Epithelial cell of proximal tubule (primary cell): Measurements from ENCODE around the gene AGBL1. TPM values are rescaled to one million over a fixed set of nuclear protein-coding genes. Genes with fewer than 3 reads are reported as not detected.

Experiments
- DNase-seq: peaks from one replicate; pipeline ENCODE4 v3.0.0-alpha.2; 2011; ENCODE audit warnings: low read depth
- H3K4me3 ChIP-seq: 2 replicates; pipeline ENCODE4 v1.5.1; 2011; ENCODE audit warnings: low read depth, mild to moderate bottlenecking, low read length
- total RNA-seq: library from RNA; depleted of rRNA; stranded (reverse); fragments of >200 nt; gene quantifications from 2 replicates; pipeline ENCODE4 v1.2.3, GENCODE V29; 2015
- TF ChIP-seq, protein P1 (sequence below): conservative IDR thresholded peaks from 2 replicates; pipeline ENCODE4 v1.5.1; 2012; ENCODE audit warnings: low read depth, mild to moderate bottlenecking, low read length

Gene AGBL1
- total RNA-seq, 1 donor from 2014 or later, result not detected

DNA sequence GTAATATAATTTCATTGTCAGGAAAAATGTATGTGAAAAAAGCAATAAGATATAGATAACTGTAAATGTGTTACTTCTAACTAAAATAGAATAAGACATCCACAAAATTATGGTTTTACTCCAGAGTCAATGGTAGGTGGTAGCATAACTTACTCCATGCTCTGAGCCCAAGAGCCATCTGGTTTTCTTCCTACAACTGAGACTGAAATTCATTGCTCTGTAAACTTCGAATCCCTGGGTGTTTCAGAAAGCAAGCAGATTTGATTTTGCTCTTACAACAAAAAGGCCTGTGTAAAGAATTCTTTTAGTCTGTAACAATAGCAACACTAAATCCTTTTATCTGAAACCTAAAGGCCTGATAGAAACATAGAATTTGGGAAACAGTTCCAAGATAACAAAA lies 805.9 kb downstream of the AGBL1 start:
- no peak overlapping the region for H3K4me3 ChIP-seq
- no peak for DNase-seq
- TF ChIP-seq, protein P1, sequence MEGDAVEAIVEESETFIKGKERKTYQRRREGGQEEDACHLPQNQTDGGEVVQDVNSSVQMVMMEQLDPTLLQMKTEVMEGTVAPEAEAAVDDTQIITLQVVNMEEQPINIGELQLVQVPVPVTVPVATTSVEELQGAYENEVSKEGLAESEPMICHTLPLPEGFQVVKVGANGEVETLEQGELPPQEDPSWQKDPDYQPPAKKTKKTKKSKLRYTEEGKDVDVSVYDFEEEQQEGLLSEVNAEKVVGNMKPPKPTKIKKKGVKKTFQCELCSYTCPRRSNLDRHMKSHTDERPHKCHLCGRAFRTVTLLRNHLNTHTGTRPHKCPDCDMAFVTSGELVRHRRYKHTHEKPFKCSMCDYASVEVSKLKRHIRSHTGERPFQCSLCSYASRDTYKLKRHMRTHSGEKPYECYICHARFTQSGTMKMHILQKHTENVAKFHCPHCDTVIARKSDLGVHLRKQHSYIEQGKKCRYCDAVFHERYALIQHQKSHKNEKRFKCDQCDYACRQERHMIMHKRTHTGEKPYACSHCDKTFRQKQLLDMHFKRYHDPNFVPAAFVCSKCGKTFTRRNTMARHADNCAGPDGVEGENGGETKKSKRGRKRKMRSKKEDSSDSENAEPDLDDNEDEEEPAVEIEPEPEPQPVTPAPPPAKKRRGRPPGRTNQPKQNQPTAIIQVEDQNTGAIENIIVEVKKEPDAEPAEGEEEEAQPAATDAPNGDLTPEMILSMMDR, result no peak

DNA sequence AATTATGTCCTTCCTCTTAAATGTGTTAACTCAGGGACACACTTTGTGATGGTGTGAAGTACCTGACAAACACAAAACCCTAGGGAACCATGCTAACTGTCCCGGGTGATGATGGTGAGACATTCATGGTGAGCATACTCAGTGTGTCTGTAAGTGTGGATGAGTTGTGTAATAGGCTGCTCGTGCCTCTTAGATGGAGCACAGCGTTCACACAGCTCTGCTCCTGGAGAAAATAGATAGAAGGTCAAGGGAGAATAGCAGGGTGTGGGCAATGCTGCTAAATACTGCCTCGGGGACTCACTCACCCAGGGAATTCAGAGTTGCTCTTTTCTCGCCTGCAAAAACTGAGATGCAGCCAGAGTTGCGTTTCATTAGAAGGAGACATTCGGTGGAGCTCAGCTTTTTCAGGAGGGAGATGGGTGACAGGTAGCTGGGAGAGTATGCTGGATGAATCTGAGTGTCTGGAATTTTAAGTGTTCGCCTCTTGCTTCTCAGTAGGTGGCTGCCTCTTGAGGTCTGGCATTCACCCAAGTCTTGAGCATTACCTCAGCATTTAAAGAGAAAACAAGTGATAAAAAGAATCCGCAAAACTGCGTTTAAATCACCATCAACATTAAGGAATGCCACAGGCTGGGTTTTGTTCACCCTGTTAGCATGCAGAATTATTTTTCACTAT lies 813.2 kb downstream of the AGBL1 start:
- TF ChIP-seq, protein P1, result no peak
- H3K4me3 ChIP-seq, result no peak overlapping the region
- DNase-seq, result no peak

DNA sequence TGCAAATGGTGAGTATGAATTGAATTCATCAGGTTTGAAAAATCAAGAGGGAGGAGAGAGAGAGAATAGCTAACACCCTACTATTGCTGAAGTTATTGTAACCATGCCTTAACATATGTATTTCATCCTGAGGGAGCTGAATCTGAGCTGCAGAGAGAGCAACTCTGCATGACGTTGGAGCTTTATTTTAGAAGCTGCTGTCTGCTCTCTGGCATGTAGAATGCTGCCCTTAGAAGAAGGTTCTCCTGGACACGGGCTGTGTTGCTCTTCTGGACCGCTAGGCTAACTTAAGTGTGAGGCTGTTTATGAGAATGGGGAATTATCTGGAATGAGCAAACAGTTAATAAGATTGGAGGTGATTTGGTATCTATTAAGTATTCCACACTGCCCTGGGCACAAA lies 814.6 kb downstream of the AGBL1 start:
- H3K4me3 ChIP-seq, result no peak overlapping the region
- DNase-seq, result no peak
- TF ChIP-seq, protein P1, result no peak

DNA sequence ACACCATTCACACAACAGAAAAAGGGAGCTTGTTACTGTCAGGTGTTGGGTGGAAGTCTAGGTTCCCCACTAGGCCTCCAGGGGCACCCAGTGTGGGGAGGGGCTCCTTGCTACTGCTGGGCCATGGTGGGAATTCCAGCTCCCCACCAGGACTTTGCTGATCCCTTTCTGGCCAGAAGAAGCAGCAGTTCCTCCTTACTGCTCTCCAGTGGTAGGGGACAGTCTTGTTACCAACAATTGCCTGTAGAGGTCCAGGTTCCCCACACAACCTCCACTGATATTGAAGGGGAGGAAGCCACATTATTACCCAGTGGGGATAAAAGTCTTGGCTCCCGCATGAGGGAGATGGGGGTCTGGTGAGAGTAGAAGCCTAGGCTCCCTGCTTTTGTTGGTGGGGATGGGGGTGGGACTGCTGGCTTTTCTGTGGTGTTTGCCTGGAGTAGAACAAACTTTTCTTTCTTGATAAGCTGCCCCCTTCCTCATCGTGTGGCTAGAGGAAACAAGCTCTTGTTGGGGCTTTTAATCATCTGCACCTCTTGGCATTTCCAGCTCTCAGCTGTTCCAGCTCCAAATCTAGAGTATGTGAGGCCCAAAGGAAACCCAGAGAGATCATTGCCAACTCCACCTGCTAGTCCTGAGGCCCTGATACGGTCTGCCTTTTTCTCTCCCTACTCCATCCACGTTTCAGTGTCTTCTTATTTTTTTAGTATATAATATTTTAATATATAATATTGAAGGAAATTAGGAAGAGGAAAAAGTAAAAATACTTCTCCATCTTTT lies 824.2 kb downstream of the AGBL1 start:
- no peak overlapping the region for H3K4me3 ChIP-seq
- TF ChIP-seq, protein P1, result no peak
- no peak for DNase-seq

DNA sequence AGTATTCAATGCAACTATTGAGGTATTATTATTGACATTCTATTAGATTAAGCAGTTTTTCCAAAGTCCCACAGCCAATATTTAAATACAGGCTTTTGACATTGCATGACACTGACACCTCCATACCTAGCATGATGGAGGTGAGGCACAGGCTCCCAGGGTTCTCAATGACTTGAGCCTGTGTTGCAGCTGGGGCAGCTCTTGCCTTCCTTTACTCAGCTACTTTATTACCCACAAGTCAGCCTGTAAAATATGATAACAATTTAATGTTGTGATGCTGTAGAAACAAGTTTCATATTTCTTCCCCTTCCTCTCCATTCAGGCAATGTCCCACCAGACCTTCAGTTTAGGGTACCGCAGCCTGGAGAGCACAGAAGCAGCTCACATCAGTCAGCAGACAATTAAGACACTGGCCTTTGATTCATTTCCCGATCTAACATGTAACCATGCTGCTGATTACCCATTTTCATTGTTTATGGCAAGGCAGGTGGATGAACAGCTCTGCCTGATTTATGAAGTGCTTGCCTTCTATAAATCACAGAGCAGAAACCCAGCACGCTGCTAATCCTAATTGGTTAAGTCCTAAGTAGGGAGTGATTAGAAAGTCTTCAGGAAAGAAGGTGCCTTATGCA lies 826.1 kb downstream of the AGBL1 start:
- TF ChIP-seq, protein P1, result no peak
- H3K4me3 ChIP-seq, result no peak overlapping the region
- DNase-seq, result no peak

DNA sequence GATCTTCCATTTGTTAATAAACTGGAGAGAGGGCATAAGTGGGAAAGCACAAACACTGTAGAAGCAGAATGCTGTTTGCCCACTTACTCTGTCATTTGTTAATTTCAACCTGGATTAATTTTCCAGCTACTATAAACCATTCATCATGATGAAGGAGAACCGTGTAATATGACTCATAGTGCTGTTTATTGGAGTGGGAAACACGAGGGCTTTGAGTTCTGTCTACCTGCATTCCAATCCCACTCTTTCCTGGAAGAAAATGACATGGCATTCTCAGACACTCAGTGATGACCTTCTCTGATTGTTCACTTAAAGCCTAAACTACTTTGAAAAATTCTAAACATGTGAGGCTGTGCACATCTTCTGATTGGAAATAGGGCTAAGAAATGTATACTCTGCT lies 826.7 kb downstream of the AGBL1 start:
- no peak overlapping the region for H3K4me3 ChIP-seq
- peak; percentile 26 for DNase-seq
- TF ChIP-seq, protein P1, result no peak
